GM12865 (cell line): Measurements from ENCODE around the gene TOMM40L.

ENCODE experiments used
- DNase-seq: peaks from one replicate; pipeline ENCODE4 v3.0.0; 2010; ENCODE audit warnings: low read depth
- H3K4me3 ChIP-seq: 2 replicates; pipeline ENCODE4 v1.5.1; 2011; ENCODE audit warnings: mild to moderate bottlenecking, low read depth, low read length, control low read depth
- TF ChIP-seq, protein P1 (sequence below): IDR thresholded peaks from 2 replicates; pipeline ENCODE4 v1.5.1; 2011; ENCODE audit warnings: low read length, control low read depth, low read depth, inconsistent platforms; ENCODE audit not compliant: insufficient read depth; ENCODE audit errors: missing control alignments

Gene TOMM40L

DNA sequence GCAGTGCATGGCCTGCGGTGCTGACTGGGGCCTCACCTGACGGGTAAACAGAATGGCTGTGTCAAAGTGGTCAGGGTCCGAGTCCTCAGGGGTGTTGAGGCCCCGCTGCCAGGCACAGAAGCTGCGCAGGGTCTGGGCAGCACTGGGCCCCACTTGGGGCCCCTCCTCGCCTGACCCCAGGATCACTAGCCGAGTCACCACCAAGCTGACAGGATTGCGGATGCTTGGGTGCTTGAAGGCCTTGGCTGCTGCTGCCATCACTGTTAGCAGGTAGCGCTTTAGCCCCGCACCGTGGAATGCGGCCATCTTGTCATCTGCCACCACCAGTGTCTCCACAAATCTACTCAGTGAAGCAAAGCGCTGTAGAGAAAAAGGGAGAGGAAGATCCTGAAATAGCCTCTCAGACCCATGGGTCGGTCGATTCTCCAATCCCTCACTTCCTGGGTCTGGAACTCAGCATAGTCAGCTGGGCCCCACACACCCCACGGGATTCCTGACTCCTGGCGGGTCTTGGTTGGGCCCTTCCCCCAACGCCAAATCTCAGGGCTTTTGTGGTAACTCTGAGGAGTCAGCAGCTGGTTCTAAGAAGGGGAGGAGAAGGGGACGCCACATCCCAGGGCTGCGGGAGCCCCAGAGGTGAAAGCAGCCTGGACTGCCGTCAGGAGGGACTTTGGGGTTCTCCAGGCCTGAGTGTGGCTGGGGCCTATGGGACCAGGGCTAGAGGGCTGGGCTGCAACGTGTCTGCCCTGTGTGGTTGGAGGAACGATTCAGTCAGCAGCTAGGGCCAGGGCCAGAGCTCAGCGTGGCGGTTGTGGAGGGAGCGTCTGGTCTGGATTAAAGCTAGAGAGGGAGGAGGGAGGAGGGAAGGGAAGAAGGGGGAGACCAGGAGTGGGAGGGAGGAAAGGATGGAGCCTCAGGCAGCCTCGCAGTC lies 29.1 kb upstream of the TOMM40L start:
- no peak for DNase-seq
- TF ChIP-seq, protein P1, sequence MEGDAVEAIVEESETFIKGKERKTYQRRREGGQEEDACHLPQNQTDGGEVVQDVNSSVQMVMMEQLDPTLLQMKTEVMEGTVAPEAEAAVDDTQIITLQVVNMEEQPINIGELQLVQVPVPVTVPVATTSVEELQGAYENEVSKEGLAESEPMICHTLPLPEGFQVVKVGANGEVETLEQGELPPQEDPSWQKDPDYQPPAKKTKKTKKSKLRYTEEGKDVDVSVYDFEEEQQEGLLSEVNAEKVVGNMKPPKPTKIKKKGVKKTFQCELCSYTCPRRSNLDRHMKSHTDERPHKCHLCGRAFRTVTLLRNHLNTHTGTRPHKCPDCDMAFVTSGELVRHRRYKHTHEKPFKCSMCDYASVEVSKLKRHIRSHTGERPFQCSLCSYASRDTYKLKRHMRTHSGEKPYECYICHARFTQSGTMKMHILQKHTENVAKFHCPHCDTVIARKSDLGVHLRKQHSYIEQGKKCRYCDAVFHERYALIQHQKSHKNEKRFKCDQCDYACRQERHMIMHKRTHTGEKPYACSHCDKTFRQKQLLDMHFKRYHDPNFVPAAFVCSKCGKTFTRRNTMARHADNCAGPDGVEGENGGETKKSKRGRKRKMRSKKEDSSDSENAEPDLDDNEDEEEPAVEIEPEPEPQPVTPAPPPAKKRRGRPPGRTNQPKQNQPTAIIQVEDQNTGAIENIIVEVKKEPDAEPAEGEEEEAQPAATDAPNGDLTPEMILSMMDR, result no peak
- H3K4me3 ChIP-seq, result no peak overlapping the region

DNA sequence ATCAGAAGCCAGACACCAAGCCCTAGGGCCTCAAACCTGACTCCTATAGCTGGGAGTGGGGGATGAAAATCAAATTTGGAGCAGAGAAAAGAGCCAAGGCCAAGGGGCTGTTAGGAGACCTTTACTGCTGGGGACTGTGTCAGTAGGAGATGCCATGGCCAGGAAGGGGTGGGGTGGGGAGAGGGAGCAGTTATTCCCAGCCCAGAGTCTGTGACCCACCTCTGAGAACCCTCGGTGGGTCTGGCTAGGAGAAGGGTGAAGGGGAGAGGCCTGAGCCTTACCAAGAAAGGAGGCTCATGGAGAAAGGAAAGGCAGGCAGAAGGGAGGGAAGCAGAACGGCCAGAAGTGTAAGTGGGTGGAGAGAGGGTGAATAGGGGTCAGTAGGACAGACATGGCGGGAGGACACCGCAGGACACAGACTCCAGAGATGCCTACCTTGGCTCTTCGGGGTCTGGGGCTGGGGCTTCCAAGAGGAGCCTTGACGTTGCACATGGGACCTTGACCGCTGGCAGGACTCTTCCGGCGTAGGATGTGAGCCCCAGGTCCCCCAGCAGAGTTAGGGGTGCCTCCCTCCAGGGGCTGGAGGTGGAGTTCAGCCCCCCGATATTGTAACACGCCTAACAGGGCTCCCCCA lies 28.2 kb upstream of the TOMM40L start:
- TF ChIP-seq, protein P1, result no peak
- DNase-seq, result no peak
- no peak overlapping the region for H3K4me3 ChIP-seq

DNA sequence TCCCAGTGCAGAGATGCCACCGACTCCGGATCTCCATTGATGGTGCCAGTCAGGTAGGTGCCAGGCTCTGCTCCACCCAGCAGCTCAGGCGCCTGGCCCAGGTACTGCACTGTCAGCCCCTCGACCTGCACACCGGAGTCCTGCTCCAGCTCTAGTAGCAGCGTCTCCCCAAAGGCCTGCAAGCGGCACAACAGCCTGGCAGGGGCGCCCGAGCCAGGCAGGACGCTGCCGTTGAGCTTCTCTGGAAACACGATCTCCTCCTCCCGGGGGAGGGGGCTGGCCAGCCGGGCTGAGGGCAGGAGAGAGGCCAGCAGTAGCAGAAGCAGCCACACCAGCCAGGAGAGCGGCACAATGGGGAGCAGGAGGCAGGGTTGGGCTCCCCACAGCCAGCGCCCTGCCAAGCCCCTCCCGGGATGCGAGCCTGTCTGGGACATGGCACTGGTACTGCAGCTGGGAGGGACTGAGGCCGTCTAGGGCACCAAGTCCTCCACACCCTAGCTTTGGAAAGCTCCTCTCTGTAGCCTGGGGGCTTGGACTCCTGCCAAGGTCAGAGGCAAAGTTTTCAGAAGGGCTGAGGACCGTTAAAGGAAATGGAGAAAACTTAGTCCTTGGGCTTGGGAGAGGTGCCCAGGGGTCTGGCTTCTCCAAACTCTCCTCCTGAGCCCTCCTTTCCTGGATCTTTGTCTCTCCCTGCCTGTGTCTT lies 27.5 kb upstream of the TOMM40L start:
- no peak overlapping the region for H3K4me3 ChIP-seq
- TF ChIP-seq, protein P1, result no peak
- DNase-seq, result no peak

DNA sequence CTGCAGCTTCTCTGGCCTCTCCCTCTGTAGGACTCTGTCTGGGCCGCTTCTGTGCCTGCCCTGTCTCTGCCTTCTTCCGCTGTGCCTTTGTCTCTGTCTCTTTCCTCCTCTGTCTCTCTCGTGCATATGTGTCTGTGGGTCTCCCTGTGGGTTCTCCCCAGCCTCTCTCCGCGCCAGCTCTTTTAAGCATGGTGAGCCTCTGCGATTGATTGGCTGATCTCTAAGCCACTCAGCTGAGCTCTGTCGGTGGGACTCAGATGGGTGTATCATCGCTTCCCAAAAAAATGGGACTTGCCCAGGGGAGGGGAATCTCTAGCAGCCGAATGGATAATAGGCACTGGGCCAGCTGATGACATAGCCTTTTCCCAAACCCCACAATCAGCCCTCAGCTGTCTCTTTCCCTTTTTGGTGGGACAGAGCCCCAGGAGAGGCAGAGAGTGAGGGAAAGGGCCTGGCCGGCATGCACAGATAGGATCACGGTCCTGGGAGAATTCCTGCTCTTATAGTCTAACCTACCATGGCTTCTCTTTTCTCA lies 26.9 kb upstream of the TOMM40L start, which contains the start of gene ADAMTS4:
Gene ADAMTS4, minus strand, starts transcription at position 158 of the 535 bp plus-strand sequence. CDS start 427 bp downstream, outside the sequence.
- no peak within 1 kb of the TSS for H3K4me3 ChIP-seq
- no peak for DNase-seq
- TF ChIP-seq, protein P1, result no peak

DNA sequence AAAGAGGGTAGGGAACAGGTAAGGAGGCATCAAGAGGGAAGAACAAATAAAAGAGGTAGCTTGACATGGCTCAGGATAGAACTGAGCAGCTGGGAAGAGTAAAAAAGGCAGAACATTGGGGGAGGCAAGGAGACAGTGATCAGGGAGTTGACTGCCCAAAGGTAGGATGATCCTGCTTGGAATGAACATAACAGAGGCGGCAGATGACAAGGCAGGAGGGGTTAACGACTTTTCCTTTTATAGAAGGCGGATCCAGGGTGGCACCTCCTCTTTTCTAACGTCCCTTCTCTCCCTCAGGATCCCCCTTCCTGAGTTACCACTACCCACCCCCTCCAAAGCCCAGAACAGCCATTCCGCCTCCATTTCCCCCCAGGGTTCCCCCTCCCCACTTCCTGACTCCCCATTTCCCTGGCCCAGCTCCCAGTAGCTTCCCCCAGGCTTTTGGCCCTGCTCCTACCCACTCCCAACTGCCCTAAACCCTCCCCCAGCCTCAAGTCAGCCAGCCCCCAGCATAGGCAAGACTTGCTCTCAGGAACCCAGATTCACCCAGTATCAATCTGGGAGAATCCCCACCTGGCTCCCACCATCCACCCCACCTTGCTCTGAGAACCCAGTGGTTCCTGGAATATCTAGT lies 26.2 kb upstream of the TOMM40L start:
- DNase-seq, result no peak
- TF ChIP-seq, protein P1, result no peak
- H3K4me3 ChIP-seq, result no peak overlapping the region

DNA sequence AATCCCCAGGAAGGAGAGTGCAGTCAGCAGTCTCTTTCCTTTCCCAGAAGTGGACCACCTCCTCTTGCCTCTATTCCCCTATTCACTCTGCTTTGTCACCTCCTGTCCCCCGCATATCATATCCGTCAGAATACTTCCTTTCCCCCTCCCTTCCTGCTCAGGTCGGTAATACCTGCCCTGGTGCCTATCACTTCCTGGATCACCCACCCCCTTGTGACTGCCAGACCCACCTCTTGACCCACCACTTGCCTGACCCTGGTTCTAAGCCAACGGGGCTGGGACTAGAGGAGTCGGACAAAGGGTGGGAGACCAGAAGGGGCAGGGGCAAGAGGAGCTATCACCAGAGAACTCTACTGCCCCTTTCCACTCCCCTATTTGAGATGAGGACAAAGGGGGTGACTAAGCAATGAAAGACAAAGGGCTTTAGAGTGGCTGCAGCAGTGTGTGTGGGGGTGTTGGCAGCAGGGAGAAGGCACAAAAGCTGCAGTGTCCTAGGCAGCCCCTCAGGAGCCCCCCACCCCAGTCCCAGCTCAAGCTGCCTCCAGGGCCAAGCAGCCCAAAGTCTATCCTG lies 25.4 kb upstream of the TOMM40L start:
- TF ChIP-seq, protein P1, result no peak
- no peak for DNase-seq
- H3K4me3 ChIP-seq, result no peak overlapping the region
